NK-92 treated with Interleukin-12 subunit alpha and Interleukin-12 subunit beta, amount 100 ng/mL, for 24 hours (cell line): ENCODE results near the gene SIGLEC1.

Experiments used
- DNase-seq: peaks from one replicate; lab custom pipeline; 2025; lab: John Stamatoyannopoulos, UW

SIGLEC1 gene

GRCh38 chr20:3679749-3680700, 32.4 kb downstream of the SIGLEC1 start:
- no peak for DNase-seq

- no peak for DNase-seq
Observed at GRCh38 chr20:3678856-3679720, 33.3 kb downstream of the SIGLEC1 start.

- DNase-seq, result no peak
Observed at GRCh38 chr20:3678198-3678597, 34.2 kb downstream of the SIGLEC1 start.

- no peak for DNase-seq
Observed at GRCh38 chr20:3677733-3678132, 34.7 kb downstream of the SIGLEC1 start.

GRCh38 chr20:3674995-3675900, 37.2 kb downstream of the SIGLEC1 start:
- DNase-seq, result no peak

GRCh38 chr20:3674447-3674846, 38.0 kb downstream of the SIGLEC1 start:
- DNase-seq, result no peak

GRCh38 chr20:3673221-3674070, 39.0 kb downstream of the SIGLEC1 start:
- no peak for DNase-seq

- no peak for DNase-seq
Observed at GRCh38 chr20:3672547-3673171, 39.7 kb downstream of the SIGLEC1 start.

- DNase-seq, result no peak
Observed at GRCh38 chr20:3671986-3672546, 40.3 kb downstream of the SIGLEC1 start.

- DNase-seq, result no peak
Observed at GRCh38 chr20:3670945-3671344, 41.5 kb downstream of the SIGLEC1 start.

- no peak for DNase-seq
Observed at GRCh38 chr20:3670511-3670910, 41.9 kb downstream of the SIGLEC1 start.

GRCh38 chr20:3669710-3670367, 42.6 kb downstream of the SIGLEC1 start:
- no peak for DNase-seq

- no peak for DNase-seq
Observed at GRCh38 chr20:3667434-3668037, 44.9 kb downstream of the SIGLEC1 start.

GRCh38 chr20:3663858-3664257, 48.5 kb downstream of the SIGLEC1 start:
- DNase-seq, result no peak

GRCh38 chr20:3663031-3663701, 49.2 kb downstream of the SIGLEC1 start, which contains the start of gene GFRA4:
Gene GFRA4, minus strand, starts transcription at chr20:3663399. Its CDS starts 0 bp downstream, at chr20:3663399.
- no peak for DNase-seq
